Measurements from ENCODE around the gene NR4A1. TPM values are rescaled to one million over a fixed set of nuclear protein-coding genes. Genes with fewer than 3 reads are reported as not detected.
A peak's percentile ranks its signal among the peaks of the same experiment; 100 is the strongest.

The NR4A1 gene
- total and polyA plus RNA-seq, 10 of the 15 experiments (the other 5 are each of a cell fraction or from before 2014, with no cell fraction given), result 0.05 to 7.9 (median 2.2) TPM; not detected in 1

GRCh38 chr12:52036587-52037171 is 14.6 kb upstream of the NR4A1 start (continued):
- TF ChIP-seq EED (IDR thresholded peaks at IDR 0.05; ENCODE audit: low read depth) (peak; percentile 44; the same call in 1 of the 2 replicates), RELB (IDR thresholded peaks at IDR 0.05; ENCODE audit: low read depth) (no peak), RAD21 (IDR thresholded peaks at IDR 0.05; ENCODE audit: insufficient read depth, low read depth, low read length) (no peak), HSF1 (IDR thresholded peaks at IDR 0.05; ENCODE audit: low read depth, low read length) (no peak), ZNF622 (IDR thresholded peaks at IDR 0.05) (no peak), BMI1 (IDR thresholded peaks at IDR 0.05; ENCODE audit: borderline replicate concordance) (no peak), ZNF217 (IDR thresholded peaks at IDR 0.05) (0 out of 2 replicates have a peak, but pooled peaks have one; percentile 40), EP300 (IDR thresholded peaks at IDR 0.05; ENCODE audit: borderline replicate concordance in 1 of 2, control insufficient read depth in 1 of 2, low read depth in 2 of 2, low read length in 2 of 2) (peak; percentile 30 to 77; a peak in 2 of 4 replicates), MEF2B (IDR thresholded peaks at IDR 0.05; ENCODE audit: partially characterized antibody, poor library complexity, severe bottlenecking) (peak; percentile 91), TCF3 (IDR thresholded peaks at IDR 0.05; ENCODE audit: borderline replicate concordance, insufficient read depth, low read depth, low read length) (peak; percentile 10; the same call in 1 of the 2 replicates)
- TF ChIP-seq, protein P1, sequence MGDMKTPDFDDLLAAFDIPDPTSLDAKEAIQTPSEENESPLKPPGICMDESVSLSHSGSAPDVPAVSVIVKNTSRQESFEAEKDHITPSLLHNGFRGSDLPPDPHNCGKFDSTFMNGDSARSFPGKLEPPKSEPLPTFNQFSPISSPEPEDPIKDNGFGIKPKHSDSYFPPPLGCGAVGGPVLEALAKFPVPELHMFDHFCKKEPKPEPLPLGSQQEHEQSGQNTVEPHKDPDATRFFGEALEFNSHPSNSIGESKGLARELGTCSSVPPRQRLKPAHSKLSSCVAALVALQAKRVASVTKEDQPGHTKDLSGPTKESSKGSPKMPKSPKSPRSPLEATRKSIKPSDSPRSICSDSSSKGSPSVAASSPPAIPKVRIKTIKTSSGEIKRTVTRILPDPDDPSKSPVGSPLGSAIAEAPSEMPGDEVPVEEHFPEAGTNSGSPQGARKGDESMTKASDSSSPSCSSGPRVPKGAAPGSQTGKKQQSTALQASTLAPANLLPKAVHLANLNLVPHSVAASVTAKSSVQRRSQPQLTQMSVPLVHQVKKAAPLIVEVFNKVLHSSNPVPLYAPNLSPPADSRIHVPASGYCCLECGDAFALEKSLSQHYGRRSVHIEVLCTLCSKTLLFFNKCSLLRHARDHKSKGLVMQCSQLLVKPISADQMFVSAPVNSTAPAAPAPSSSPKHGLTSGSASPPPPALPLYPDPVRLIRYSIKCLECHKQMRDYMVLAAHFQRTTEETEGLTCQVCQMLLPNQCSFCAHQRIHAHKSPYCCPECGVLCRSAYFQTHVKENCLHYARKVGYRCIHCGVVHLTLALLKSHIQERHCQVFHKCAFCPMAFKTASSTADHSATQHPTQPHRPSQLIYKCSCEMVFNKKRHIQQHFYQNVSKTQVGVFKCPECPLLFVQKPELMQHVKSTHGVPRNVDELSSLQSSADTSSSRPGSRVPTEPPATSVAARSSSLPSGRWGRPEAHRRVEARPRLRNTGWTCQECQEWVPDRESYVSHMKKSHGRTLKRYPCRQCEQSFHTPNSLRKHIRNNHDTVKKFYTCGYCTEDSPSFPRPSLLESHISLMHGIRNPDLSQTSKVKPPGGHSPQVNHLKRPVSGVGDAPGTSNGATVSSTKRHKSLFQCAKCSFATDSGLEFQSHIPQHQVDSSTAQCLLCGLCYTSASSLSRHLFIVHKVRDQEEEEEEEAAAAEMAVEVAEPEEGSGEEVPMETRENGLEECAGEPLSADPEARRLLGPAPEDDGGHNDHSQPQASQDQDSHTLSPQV (IDR thresholded peaks at IDR 0.05), result 0 out of 2 replicates have a peak, but pooled peaks have one; percentile 48
